Stimulated activated CD4-positive, alpha-beta T cell treated with anti-CD3 and anti-CD28 coated beads, TNF-alpha, amount 100 ng/mL, for 1 hour (primary cell): ENCODE measurements around the gene RAPGEF4.

Source experiments
- DNase-seq, 3 donors: peaks; one replicate each; pipeline ENCODE4 v3.0.0-alpha.2; 2020; ENCODE audit warnings: low read depth in 3 of 3, low spot score in 1 of 3

Gene RAPGEF4

DNA sequence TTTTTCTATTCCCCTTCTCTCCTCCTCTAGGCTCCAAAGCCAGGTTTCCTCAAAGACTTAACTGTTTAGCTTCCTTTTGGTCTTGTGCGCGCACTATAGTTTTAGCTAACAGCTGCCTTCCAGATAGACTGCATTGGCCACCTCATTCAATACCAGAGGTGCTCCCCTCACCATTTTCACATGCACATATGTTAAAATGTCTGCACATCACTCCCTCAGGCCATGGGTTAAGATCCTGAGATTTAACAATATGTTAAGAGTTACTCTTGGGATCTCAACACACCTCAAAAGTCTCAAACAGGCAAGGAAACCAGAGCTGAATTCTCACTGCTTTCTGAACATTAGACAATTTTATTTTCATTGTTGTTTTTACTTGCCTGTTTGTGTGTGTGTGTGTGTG is 259.2 kb downstream of the RAPGEF4 start:
- no peak for DNase-seq

GRCh38 chr2:172995323-172996244 is 259.9 kb downstream of the RAPGEF4 start:
- no peak for DNase-seq

DNA sequence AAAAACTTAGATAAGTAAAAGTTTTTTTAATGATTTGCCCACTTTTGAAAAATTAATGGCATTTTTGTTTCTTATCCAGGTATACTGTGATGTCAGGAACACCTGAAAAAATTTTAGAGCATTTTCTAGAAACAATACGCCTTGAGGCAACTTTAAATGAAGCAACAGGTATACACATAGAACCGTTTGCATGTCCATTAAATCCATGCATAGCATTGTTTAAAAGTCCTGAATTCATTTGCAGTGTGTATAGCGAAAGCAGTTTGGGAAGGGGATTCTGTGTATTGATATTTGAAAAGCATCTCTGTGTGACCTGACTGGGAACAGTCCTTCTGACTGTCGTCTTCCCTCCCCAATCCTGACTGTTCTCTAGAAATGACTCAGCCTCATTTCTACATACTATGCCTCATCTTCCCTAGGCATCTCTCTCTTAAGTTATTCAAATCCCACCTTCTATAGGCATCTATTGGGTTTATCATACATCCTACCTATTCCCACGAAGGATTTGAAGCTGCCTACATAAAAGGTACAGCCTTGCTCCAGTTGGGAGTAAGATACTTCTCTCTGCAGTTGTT is 260.8 kb downstream of the RAPGEF4 start:
- no peak for DNase-seq

GRCh38 chr2:172997031-172997430 is 261.4 kb downstream of the RAPGEF4 start:
- no peak for DNase-seq

DNA sequence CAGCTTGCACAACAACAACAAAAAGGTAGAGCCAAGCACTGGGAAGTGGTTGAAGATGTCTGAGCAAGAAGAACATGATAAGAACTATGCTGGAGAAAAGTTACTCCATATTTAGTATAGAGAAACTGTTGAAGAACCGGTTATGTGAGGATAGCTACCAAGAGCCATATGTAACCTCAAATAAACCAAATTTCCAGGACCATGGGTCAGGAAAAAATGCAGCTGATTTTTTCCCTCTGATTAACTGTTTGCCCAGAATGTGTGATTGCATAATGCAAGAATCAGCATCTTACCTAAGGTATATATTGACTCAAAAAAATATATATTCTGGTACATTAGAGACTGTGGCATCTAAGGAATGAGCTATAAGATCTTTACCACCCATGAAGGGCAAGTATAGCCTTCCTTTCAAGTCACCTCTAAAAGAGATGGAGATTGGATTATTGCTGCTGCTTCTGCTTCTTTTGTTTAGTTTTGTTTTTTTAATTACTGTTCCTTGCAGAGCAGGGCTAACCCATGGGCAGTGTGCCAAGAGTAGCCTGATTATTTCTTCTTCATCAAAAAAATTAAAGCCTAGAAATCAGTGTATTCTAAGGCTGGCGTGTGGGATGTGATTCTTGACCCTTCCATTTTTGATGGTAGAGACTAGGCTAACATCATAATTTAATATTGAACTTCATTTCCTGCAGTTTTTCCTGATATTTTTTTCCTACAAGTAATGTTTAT is 263.1 kb downstream of the RAPGEF4 start:
- no peak for DNase-seq

- DNase-seq = no peak
Measured at GRCh38 chr2:172999641-173000386, 264.2 kb downstream of the RAPGEF4 start.

DNA sequence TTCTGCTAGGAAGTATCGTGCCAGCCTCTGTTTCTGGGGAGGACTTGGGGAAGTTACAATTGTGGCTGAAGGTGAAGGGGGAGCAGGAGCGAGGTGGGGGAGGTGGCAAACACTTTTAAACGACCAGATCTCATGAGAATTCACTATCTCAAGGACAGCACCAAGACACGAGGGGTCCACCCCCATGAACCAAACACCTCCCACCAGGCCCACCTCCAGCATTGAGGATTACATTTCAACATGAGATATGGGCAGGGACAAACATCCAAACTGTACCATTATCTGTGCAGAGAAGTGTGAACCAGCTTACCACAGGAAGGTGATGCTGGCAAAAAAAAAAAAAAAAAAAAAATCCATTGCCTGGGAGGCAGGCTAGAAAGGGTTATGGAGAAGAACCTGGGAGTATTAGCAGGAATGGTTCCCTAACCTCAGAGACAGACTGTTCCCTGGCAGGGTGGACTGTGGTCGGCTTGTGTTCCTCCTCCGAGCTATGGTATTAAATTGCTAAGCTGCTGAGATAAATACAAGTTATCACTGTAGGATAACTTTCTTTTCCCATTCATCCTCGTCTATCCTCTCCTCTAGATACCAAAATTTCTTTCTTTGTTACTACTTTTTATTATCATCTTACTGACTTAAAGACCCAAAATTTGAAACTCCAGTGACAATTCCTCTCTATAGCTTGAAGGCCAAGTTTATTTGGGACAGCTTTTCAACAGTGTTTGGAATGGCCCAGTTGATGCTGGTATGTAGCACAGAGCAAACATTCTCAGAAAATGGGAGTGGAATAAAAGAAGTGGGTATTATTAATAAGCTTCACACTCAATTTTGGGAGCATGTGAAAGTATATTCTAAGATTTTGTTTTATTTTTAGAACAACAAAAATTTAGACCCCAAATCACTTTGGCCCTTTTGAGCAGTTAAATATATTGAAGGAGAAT is 266.3 kb downstream of the RAPGEF4 start:
- no peak for DNase-seq

DNA sequence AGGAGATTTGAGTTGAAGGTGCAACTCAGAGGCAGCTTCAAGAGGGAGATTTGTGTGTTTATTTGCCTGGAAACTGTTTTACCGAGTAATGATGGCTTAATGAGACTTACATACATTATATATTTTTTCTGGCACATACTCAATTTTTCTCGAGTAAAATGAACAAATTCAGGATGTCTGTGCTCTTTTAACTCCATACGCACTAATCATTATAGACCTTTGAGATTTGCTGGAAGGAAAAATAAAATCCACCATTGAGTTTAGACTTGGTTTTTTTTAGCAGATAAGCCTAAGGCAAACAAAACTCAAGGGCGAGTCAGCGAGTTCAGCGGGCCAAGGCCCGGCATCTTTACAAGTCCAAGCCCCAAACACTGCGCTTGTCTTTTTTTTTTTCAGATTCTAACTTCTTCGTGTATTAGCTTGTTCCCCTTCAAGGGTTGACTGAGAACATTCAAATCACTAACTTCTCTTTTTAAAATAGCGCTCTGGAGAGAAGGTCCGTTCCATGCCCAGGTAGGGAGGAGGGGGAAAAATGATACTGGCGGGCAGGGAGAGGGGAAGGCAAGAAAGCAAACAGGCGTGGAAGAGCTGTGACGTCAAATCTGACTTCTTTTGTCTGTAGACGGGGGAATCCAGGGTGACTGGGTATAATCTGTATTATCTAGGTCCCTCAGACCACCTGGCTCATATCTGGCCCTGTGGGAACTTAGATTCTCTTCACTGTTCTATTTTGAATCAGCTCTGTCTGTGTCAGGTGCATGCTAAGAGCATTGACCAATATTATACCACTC is 267.3 kb downstream of the RAPGEF4 start:
- no peak for DNase-seq

GRCh38 chr2:173008786-173009185 is 273.1 kb downstream of the RAPGEF4 start:
- no peak for DNase-seq

DNA sequence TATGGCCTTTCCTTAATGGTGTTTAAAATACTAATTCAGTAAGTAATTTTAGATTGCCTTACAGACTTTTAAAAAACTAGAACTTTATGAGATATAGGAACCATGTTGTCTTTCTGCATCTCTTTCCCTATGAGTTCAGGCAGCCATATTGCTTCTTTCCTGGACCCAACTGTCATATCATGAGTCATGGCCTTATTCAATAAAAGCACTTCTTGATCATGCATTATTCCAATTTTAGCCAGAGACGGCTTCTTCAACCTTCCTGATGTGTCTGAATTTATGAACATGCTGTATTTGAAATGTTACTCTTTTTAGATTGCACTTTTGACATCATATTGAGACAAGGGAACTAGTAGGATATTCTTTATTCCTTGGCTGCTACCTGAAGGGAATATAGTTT is 274.6 kb downstream of the RAPGEF4 start:
- no peak for DNase-seq

DNA sequence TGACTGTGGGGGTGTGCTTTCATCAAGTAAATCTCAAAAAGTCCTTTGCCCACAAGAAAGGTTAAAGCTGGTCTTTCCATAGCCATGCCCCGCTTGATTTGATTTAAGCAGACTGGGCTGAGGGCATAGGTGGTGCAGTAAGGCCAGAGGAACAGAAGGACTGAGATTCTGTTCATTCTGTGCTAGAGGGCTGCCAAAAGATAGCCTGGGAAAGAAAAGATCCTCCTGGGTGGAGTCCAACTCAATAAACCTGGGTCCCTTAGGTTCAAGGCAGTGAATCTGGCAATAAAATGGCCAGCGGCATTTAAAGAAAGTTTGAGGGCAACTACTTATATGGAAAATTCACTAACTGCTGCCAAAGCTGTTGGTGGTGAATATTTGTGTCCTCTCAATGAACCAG is 280.8 kb downstream of the RAPGEF4 start:
- no peak for DNase-seq

GRCh38 chr2:173017646-173018420 is 282.2 kb downstream of the RAPGEF4 start:
- DNase-seq = no peak

DNA sequence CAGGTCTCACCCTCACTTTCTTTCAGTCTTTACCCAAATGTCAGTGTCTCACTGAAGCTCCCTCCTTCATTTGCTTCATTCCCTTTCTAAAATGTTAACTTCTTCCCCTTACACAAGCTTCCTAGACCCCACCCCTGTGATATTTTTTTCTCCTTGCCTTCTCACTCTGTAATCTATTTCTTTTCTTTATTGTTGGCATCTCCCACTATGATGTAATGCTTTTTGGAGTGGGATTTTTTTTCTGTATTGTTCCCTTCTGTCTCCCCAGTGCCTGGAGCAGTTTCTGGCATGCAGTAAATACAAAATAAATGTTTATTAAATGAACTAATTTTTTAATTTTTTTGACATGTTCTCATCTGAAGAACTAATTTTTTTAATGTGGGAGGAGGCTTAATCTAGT is 284.1 kb downstream of the RAPGEF4 start:
- DNase-seq = no peak

DNA sequence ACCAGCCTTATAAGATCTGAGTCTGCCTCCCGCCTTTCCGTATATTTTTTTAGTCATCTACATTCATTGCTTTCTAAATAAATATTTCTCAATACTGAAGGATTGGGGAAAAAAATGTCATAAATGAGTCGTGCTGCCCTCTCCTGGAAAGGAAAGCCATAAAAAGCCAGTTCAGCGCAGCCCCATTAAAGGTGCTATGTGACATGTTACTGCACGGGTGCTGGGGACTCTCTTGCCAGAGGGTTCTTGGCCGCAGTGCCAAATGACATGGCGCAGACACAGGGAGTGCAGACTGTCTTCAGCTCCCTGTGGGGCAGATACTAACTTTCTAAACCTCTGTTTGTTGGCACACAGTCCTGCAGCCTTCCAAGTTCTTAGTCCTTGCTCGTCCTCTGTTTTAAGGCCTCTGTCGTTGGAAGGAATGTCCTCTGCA is 286.3 kb downstream of the RAPGEF4 start:
- DNase-seq = no peak

GRCh38 chr2:173023718-173024117 is 288.1 kb downstream of the RAPGEF4 start:
- DNase-seq = no peak

DNA sequence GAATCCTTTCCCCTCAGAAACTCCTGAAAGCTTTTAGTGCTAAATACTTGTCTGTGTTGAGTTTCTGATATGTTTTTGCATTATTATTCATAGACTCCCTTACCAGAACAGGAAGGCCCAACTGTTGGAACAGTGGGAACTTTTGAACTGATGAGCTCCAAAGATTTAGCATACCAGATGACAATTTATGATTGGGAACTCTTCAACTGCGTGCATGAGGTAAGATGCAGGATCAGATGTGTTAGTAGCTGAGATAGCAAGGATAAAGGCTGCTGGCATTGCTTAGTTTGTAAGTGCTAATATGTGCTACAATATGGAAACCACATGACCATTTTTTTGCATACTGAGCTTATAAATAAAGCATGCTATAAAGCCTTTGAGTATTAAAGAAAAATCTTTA is 290.8 kb downstream of the RAPGEF4 start:
- DNase-seq = no peak

DNA sequence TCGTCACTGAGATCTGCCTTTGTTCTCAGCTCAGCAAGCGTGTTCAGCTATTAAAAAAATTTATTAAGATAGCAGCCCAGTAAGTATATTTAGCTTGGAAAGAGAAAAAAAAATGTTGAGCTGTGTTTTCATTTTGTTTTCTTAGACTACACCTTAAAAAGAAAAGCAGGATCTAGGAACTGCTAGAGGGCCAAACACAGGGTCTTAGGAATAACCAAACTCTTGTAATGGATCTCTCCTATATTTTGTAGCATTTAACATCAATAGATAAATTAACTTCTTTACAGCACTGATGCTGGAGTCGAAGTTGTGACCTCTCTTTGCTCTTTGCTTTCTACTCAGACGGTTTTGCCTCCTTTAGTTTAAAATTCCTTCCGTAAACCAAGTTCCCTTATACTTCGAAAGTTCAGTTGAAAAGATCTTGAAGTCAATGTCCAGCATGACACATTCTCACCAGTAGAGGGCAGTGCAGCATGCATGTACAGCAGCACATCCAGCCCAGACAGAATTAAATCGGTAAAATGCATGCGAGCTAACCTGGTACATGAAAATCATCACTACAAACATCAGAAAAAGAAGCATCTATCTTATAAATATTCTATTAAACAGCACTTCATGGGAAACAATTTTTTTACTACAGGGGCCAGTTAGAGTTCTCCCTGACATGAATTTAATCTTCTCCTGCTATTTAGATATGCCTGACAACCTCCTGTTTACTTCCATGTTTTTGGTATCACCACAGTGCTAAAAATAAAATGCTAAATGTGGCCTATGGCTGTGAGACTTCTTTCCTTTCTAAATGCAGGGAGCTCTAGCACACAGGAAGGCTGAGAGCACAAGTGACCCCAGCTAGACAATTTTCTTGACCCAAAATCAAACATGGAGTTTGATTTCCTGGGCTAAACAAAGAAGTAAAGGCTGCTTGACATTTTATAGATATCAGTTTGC is 291.8 kb downstream of the RAPGEF4 start:
- DNase-seq = peak; percentile 33 to 45 (median 36)
